ENCODE measurements around the gene OR4D9.

DNA sequence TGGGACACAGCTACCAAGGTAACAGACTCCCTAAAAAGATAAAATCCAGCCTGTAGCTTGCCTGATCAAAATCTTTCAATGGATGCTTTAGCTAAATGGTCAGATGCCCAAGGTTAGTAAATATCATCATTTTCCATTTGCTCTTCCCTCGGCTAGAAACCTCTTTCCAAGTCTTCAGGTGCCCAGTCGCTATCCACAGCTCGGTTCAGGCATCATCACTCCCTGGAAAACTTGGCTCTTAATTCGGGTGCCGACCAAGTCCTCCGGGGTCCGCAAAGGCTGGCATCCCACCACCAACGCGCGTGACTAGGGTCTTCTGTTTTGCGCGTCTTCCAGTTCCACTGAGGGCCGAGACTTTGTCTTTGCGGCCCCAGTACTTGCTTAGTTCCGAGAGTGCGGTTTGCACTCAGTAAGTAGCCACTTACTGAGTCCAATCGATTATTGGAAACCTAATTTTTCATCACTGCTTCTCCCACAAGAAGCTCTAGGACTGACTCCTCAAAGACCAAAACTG is 44.3 kb downstream of the OR4D9 start:
- TF ChIP-seq, protein P1, sequence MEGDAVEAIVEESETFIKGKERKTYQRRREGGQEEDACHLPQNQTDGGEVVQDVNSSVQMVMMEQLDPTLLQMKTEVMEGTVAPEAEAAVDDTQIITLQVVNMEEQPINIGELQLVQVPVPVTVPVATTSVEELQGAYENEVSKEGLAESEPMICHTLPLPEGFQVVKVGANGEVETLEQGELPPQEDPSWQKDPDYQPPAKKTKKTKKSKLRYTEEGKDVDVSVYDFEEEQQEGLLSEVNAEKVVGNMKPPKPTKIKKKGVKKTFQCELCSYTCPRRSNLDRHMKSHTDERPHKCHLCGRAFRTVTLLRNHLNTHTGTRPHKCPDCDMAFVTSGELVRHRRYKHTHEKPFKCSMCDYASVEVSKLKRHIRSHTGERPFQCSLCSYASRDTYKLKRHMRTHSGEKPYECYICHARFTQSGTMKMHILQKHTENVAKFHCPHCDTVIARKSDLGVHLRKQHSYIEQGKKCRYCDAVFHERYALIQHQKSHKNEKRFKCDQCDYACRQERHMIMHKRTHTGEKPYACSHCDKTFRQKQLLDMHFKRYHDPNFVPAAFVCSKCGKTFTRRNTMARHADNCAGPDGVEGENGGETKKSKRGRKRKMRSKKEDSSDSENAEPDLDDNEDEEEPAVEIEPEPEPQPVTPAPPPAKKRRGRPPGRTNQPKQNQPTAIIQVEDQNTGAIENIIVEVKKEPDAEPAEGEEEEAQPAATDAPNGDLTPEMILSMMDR (IDR thresholded peaks at IDR 0.05 in 4 of 5, conservative IDR thresholded peaks at IDR 0.05 in 1 of 5): no peak
- TF ChIP-seq POLR2A (IDR thresholded peaks at IDR 0.05): no peak

Data from gastrocnemius medialis (tissue), 4 donors.